Activated T-helper 17 cell treated with anti-CD3 and anti-CD28 coated beads, Interleukin-2, amount 50 U/mL, for 72 hours (primary cell): ENCODE data around the gene ARF1. TPM values are rescaled to one million over a fixed set of nuclear protein-coding genes. Genes with fewer than 3 reads are reported as not detected.
A peak's percentile ranks its signal among the peaks of the same experiment; 100 is the strongest.
"Not testable (repeated sequence)": the region's sequence is repeated elsewhere in the genome, so short reads cannot be mapped to it uniquely, and the experiment has no call there.

Experiments
- ATAC-seq: fragments of 150-1000 bp; cut with Tn5 transposase; replicated peaks from 2 replicates; pipeline ENCODE4 v1.10.0; 2021; ENCODE audit warnings: mild to moderate bottlenecking, moderate library complexity
- H3K27ac Mint-ChIP-seq: one replicate; pipeline ENCODE4 v1.8.0; 2022; ENCODE audit warnings: mixed read lengths
- H3K27me3 Mint-ChIP-seq: one replicate; pipeline ENCODE4 v1.8.0; 2022; ENCODE audit warnings: mixed read lengths
- H3K36me3 Mint-ChIP-seq: one replicate; pipeline ENCODE4 v1.8.0; 2022; ENCODE audit warnings: low read depth, mild to moderate bottlenecking, mixed read lengths
- H3K4me1 Mint-ChIP-seq: one replicate; pipeline ENCODE4 v1.8.0; 2022; ENCODE audit warnings: mixed read lengths
- H3K4me3 Mint-ChIP-seq: one replicate; pipeline ENCODE4 v1.8.0; 2022; ENCODE audit warnings: mild to moderate bottlenecking, mixed read lengths
- H3K9me3 Mint-ChIP-seq: one replicate; pipeline ENCODE4 v1.8.0; 2022; ENCODE audit warnings: mixed read lengths
- total RNA-seq, 2 donors: library from RNA; stranded (reverse); gene quantifications; one replicate each; pipeline ENCODE4 v1.2.3, GENCODE V29; 2022

The ARF1 gene
- total RNA-seq, 2 donors from 2014 or later: 288 to 364 TPM

- Mint-ChIP-seq H3K27ac (no peak overlapping the region), H3K27me3 (no peaks in the 10 kb centered on the region), H3K36me3 (peaks cover 38% of the 10 kb centered on the region)
Observed at GRCh38 chr1:228105270-228105995, 22.9 kb downstream of the ARF1 start.

GRCh38 chr1:228105996-228106799 is 23.7 kb downstream of the ARF1 start:
- peaks cover 16% of the 10 kb centered on the region for H3K4me1 Mint-ChIP-seq
- no peaks in the 10 kb centered on the region for H3K27me3 Mint-ChIP-seq
- H3K4me3 Mint-ChIP-seq: peak overlapping the region; percentile 20
- no peaks in the 10 kb centered on the region for H3K9me3 Mint-ChIP-seq
- H3K36me3 Mint-ChIP-seq: peaks cover 30% of the 10 kb centered on the region
- no peak overlapping the region for H3K27ac Mint-ChIP-seq
- no peak for ATAC-seq

More at GRCh38 chr1:228105270-228105995, 22.9 kb downstream of the ARF1 start:
- no peak for ATAC-seq
- peak overlapping the region; percentile 91 for H3K4me3 Mint-ChIP-seq
- no peaks in the 10 kb centered on the region for H3K9me3 Mint-ChIP-seq
- peaks cover 17% of the 10 kb centered on the region for H3K4me1 Mint-ChIP-seq

GRCh38 chr1:228106800-228107054 is 24.2 kb downstream of the ARF1 start:
- no peaks in the 10 kb centered on the region for H3K9me3 Mint-ChIP-seq
- ATAC-seq: no peak
- H3K4me1 Mint-ChIP-seq: peaks cover 11% of the 10 kb centered on the region
- H3K36me3 Mint-ChIP-seq: peaks cover 25% of the 10 kb centered on the region
- no peaks in the 10 kb centered on the region for H3K27me3 Mint-ChIP-seq
- H3K4me3 Mint-ChIP-seq: peak overlapping the region; percentile 20
- no peak overlapping the region for H3K27ac Mint-ChIP-seq

GRCh38 chr1:228107636-228108035 is 25.1 kb downstream of the ARF1 start:
- H3K27ac Mint-ChIP-seq: peak overlapping the region; percentile 91

GRCh38 chr1:228108055-228108690 is 25.7 kb downstream of the ARF1 start:
- peaks cover 22% of the 10 kb centered on the region for H3K36me3 Mint-ChIP-seq
- H3K4me3 Mint-ChIP-seq: peak overlapping the region; percentile 90
- no peaks in the 10 kb centered on the region for H3K27me3 Mint-ChIP-seq
- H3K27ac Mint-ChIP-seq: peak overlapping the region; percentile 91
- H3K9me3 Mint-ChIP-seq: no peaks in the 10 kb centered on the region
- ATAC-seq: no peak
- peaks cover 11% of the 10 kb centered on the region for H3K4me1 Mint-ChIP-seq

More at GRCh38 chr1:228107636-228108035, 25.1 kb downstream of the ARF1 start:
- H3K9me3 Mint-ChIP-seq: no peaks in the 10 kb centered on the region
- peaks cover 11% of the 10 kb centered on the region for H3K4me1 Mint-ChIP-seq
- no peaks in the 10 kb centered on the region for H3K27me3 Mint-ChIP-seq
- H3K36me3 Mint-ChIP-seq: peaks cover 25% of the 10 kb centered on the region
- ATAC-seq: no peak
- peak overlapping the region; percentile 90 for H3K4me3 Mint-ChIP-seq

GRCh38 chr1:228108742-228109072 is 26.2 kb downstream of the ARF1 start:
- no peaks in the 10 kb centered on the region for H3K27me3 Mint-ChIP-seq
- H3K27ac Mint-ChIP-seq: peak overlapping the region; percentile 91
- peaks cover 11% of the 10 kb centered on the region for H3K4me1 Mint-ChIP-seq
- H3K36me3 Mint-ChIP-seq: peaks cover 18% of the 10 kb centered on the region
- peak overlapping the region; percentile 90 for H3K4me3 Mint-ChIP-seq
- H3K9me3 Mint-ChIP-seq: no peaks in the 10 kb centered on the region
- ATAC-seq: no peak

- Mint-ChIP-seq H3K27ac (peak within 1 kb of the TSS; percentile 91), H3K27me3 (no peaks in the 10 kb centered on the region), H3K4me1 (peaks cover 9% of the 10 kb centered on the region), H3K36me3 (peaks cover 18% of the 10 kb centered on the region), H3K4me3 (peak within 1 kb of the TSS; percentile 90), H3K9me3 (no peaks in the 10 kb centered on the region)
- ATAC-seq: peak; percentile 97
Observed at GRCh38 chr1:228109073-228109961, 26.8 kb downstream of the ARF1 start, which contains the start of gene MRPL55. Gene MRPL55 (minus strand): TSS chr1:228109299. CDS start chr1:228108260, 1,039 bp downstream.

- peaks cover 5% of the 10 kb centered on the region for H3K4me1 Mint-ChIP-seq
- H3K36me3 Mint-ChIP-seq: peaks cover 18% of the 10 kb centered on the region
- H3K9me3 Mint-ChIP-seq: no peaks in the 10 kb centered on the region
- peak overlapping the region; percentile 90 for H3K4me3 Mint-ChIP-seq
- H3K27ac Mint-ChIP-seq: peak overlapping the region; percentile 91
- no peak for ATAC-seq
- H3K27me3 Mint-ChIP-seq: no peaks in the 10 kb centered on the region
Observed at GRCh38 chr1:228109962-228110488, 27.5 kb downstream of the ARF1 start.

- Mint-ChIP-seq H3K9me3 (no peaks in the 10 kb centered on the region), H3K4me1 (peaks cover 5% of the 10 kb centered on the region), H3K27ac (no peak overlapping the region), H3K4me3 (peak overlapping the region; percentile 90), H3K36me3 (peaks cover 18% of the 10 kb centered on the region), H3K27me3 (no peaks in the 10 kb centered on the region)
- ATAC-seq: no peak
Observed at GRCh38 chr1:228110556-228110955, 28.0 kb downstream of the ARF1 start.

- not testable (repeated sequence) for H3K27me3 Mint-ChIP-seq, H3K4me1 Mint-ChIP-seq, H3K27ac Mint-ChIP-seq, H3K9me3 Mint-ChIP-seq, H3K4me3 Mint-ChIP-seq, ATAC-seq
- H3K36me3 Mint-ChIP-seq: peaks cover 16% of the 10 kb centered on the region
Observed at GRCh38 chr1:228111315-228111714, 28.8 kb downstream of the ARF1 start.

- Mint-ChIP-seq H3K4me1 (peaks cover 5% of the 10 kb centered on the region), H3K36me3 (peaks cover 7% of the 10 kb centered on the region), H3K4me3 (no peak overlapping the region), H3K27me3 (no peaks in the 10 kb centered on the region), H3K27ac (no peak overlapping the region), H3K9me3 (no peaks in the 10 kb centered on the region)
- ATAC-seq: no peak
Observed at GRCh38 chr1:228112167-228112566, 29.7 kb downstream of the ARF1 start.

- Mint-ChIP-seq H3K4me3 (no peak overlapping the region), H3K36me3 (peaks cover 3% of the 10 kb centered on the region), H3K27ac (no peak overlapping the region), H3K4me1 (peaks cover 5% of the 10 kb centered on the region), H3K9me3 (no peaks in the 10 kb centered on the region), H3K27me3 (no peaks in the 10 kb centered on the region)
- ATAC-seq: no peak
Observed at GRCh38 chr1:228112617-228113016, 30.1 kb downstream of the ARF1 start.

- no peak overlapping the region for H3K27ac Mint-ChIP-seq
- H3K4me3 Mint-ChIP-seq: no peak overlapping the region
- H3K36me3 Mint-ChIP-seq: no peaks in the 10 kb centered on the region
- H3K9me3 Mint-ChIP-seq: no peaks in the 10 kb centered on the region
- no peak for ATAC-seq
- H3K4me1 Mint-ChIP-seq: peaks cover 3% of the 10 kb centered on the region
- H3K27me3 Mint-ChIP-seq: no peaks in the 10 kb centered on the region
Observed at GRCh38 chr1:228114827-228115226, 32.3 kb downstream of the ARF1 start.

- no peaks in the 10 kb centered on the region for H3K36me3 Mint-ChIP-seq
- H3K27ac Mint-ChIP-seq: no peak overlapping the region
- H3K27me3 Mint-ChIP-seq: no peaks in the 10 kb centered on the region
- no peaks in the 10 kb centered on the region for H3K9me3 Mint-ChIP-seq
- ATAC-seq: no peak
- H3K4me3 Mint-ChIP-seq: no peak overlapping the region
- no peaks in the 10 kb centered on the region for H3K4me1 Mint-ChIP-seq
Observed at GRCh38 chr1:228117335-228117734, 34.8 kb downstream of the ARF1 start.
